Thyroid gland (tissue), 4 donors: ENCODE data around the gene DKC1.
"Not testable (repeated sequence)": the region's sequence is repeated elsewhere in the genome, so short reads cannot be mapped to it uniquely, and the experiment has no call there.

Experiments
- CTCF ChIP-seq, 6 experiments: fragments of 200-600 bp in 3 of 6; fragments of 450-650 bp in 3 of 6; sonication (generic) in 3 of 6; IDR thresholded peaks; one replicate each; pipeline ENCODE4 v1.5.1; 2016 to 2019; ENCODE audit warnings: antibody characterized with exemption in 6 of 6, mild to moderate bottlenecking in 2 of 6, inconsistent platforms in 1 of 6, moderate library complexity in 1 of 6
- POLR2A ChIP-seq, 2 donors: fragments of 450-650 bp; IDR thresholded peaks; one replicate each; pipeline ENCODE4 v1.6.1; 2017; ENCODE audit warnings: antibody characterized with exemption in 2 of 2, mild to moderate bottlenecking in 2 of 2, moderate library complexity in 1 of 2

GRCh38 chrX:154816326-154816898 lies 53.7 kb downstream of the DKC1 start:
- not testable (repeated sequence) for TF ChIP-seq CTCF, POLR2A (IDR thresholded peaks at IDR 0.05)
